HG03460 (cell line): ENCODE measurements around the gene KDM5D.
A peak's percentile ranks its signal among the peaks of the same experiment; 100 is the strongest.

Experiments used
- ATAC-seq: cut with Tn5 transposase; IDR thresholded peaks from one replicate; pipeline ENCODE4 v1.9.1; 2021; ENCODE audit not compliant: unreplicated experiment

The KDM5D gene

DNA sequence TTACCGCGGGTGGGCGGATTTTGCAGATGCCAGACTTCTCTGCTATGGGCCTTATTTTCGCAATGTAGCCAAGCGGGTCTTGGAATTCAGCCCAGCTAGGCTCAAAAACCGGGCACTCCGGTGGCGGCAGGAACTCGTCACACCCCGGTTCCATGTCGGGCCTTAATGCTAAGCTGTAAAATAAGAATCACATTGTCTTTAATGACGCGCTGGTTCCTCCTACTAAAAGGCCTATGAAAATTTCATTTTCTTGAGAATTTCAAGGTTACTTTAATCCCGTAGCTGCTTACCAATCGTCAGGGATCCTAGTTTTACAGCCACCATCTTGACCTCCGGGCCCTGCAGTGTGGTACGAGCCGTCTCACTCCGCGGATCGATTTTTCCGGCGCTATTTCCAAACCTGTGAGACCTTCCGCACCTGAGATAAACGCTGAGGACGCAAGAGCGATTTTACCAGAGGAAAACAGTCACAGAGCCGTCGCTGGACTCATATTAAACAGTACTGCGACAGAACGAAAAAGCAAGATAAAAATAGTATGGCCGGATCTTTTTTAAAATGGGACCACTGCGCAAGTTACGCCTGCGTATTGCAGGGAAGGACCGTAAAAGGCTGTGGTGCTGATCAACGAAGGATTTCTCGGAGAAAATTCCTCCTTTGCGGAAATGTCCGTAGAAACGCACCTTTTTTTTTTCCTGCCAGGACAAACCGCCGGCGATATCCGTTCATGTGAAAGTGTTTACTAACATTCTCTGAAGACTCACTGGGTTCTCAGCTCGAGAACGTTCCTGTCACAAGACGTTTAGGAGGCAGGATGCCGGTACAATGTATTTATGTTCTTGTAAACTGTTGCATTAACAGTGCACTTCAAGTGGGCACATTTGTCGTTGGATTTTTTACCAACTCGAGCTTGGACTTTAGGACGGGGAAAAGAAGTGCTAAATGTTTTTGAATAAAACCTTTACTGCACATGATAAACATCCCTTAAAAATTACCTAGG, at the start of gene KDM5D:
KDM5D (minus strand) TSS at position 346 of the 998 bp plus-strand sequence; CDS start at position 154, 192 bp downstream.
- peak; percentile 74 for ATAC-seq

DNA sequence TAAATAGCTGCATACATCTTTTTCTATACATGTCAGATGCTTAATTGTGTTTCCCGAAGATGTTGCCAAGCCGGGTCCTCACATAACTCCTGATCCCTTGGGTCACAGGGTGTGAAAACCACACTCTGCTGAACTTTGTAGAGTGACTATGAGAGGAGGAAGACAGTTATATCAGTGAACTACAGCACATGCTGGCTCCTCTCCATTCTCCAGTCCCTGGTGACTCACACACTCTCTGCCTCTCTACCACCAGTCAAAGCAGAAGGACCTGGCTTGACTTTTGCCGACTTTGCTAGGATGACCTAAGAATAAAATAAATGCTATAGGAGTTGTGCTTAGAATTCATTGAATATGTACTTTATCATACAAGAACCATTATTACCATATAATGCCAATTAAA, 23.8 kb upstream of the KDM5D start:
- ATAC-seq, result no peak

GRCh38 chrY:19743331-19743730, 1.2 kb downstream of the KDM5D start:
- ATAC-seq, result no peak

- ATAC-seq, result no peak
These were observed 2.4 kb downstream of the KDM5D start for GRCh38 chrY:19742153-19742552.

GRCh38 chrY:19734425-19734824, 10.1 kb downstream of the KDM5D start:
- ATAC-seq, result no peak

DNA sequence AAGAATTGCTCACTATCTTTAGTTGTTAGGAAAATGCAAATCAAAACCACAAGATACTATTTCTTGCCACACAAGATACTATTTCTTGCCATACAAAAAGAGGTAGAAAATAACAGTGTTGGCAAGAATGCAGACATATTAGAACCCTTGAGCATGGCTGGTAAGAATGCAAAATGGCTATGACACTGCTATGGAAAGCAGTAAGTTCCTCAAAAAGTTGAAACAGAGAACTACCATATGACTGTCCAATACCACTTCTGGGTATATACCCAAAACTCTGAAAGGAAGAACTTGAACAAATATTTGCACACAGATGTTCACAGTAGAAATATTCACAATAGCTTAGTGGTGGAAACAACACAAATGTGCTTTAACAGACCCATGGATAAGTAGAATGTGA, 26.6 kb downstream of the KDM5D start:
- ATAC-seq, result peak; percentile 87

DNA sequence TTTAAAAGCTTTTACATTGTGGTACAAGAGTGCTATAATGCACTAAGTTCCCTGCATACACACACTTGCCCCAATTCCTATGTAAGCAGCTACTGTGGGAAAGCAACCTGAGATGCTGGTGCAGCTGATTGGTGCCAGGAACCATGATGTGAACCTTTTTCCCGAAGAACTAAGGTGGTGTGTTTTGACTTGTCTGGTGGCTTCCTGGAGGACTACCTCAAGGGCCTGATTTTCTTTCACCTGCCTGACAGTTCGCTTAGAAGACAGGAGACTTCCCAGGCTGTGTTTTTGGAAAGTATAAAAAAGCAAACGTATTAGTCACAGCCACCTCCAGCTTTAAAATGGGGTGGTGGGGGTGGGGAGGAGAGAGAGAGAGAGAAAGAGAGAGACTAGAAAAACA, 27.4 kb downstream of the KDM5D start:
- ATAC-seq, result no peak

GRCh38 chrY:19715226-19715625, 29.3 kb downstream of the KDM5D start:
- no peak for ATAC-seq

DNA sequence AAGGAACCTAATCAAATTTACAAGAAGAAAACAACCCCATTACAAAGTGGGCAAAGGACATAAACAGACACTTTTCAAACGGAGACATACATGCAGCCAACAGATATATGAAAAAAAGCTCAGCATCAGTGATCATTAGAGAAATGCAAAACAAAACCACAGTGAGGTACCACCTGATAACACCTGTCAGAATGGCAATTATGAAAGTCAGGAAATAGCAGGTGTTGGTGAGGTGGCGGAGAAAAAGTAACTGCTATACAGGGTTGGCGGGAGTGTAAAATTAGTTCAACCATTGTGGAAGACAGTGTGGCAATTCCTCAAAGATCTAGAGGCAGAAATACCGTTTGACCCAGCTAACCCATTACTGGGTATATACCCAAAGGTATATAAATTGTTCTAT, 31.1 kb downstream of the KDM5D start:
- no peak for ATAC-seq

DNA sequence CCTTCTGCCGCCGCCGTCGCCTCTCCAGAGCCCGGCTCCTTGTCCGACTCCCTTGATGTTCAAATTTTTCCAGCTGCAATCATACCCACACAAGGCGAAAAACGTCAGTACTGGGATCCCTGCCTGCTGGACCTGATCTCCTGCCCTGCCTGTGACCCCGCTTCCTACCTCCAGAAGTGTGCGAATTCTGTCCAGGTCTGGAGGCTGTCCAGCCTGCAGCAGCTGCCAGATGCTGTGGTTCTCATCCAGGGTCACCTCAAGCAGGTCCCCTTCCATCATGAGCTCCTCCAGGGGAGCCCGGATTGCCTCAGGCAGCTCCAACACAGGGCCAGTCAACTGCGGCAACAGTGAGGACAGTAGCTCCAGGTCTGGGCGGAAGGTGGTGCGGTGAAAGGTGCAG, 38.3 kb downstream of the KDM5D start:
- no peak for ATAC-seq

DNA sequence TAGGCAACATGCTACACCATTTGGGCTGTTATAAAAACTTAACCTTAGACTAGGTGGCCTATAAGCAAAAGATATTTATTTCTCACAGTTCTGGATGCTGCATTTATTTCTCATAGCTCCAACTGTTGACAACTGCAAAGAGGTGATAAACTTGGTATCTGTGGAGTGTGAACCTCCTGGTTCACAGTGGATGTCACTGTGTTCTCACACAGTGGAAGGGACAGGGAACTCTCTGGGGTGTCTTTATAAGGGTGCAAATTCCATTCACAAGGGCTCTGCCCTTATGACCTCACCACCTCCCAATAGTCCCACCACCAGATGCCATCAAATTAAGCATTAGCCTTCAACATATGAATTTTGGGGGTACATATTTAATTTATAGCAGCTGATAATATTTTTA, 46.0 kb downstream of the KDM5D start:
- no peak for ATAC-seq

GRCh38 chrY:19680821-19681220, 63.7 kb downstream of the KDM5D start:
- ATAC-seq, result no peak
